GM21381 (cell line): ENCODE data around the gene PLA2G2C.

Experiments
- ATAC-seq: cut with Tn5 transposase; IDR thresholded peaks from one replicate; pipeline ENCODE4 v1.9.1; 2021; ENCODE audit warnings: mild to moderate bottlenecking, moderate library complexity; ENCODE audit not compliant: unreplicated experiment

The PLA2G2C gene

DNA sequence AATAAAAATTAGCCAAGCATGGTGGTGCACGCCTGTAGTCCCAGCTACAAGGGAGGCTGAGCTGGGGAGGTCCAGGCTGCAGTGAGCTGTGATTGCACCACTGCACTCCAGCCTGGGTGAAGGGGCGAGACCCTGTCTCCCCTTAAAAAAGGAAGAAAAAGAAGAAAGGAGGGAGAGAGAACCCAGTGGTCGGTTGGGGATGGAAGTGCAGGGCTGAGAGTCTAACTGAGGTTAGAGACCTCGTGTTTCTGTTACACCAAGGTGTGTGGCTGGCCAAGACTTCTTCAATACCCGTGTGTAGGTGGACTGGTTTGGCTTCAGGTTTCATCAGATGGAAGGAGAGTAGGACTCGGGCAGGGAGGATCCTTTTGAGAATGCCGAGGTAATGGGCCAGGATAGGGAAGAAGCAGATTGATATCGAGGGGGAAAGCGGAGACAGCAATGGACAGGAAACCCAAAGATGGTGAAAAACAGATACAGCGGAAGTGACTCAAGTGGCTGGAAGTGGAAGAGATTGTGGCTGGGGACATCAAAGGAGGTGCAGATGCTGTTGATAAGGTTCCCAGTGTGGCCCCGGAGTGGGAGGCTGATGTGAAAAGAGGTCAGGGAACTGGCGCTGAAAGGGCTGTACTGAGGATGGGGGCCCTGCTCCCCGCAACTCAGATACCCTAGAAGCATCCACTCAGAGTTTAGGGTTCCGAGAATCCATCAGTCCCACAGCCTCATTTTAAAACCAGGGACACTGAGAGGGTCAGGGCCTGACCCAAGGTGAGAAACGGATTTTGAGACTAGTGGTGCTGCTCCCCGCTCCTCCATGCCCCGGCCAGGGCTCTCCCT is 1.1 kb downstream of the PLA2G2C start:
- ATAC-seq, result no peak

- ATAC-seq, result no peak
Measured at GRCh38 chr1:20184481-20184900, 1.8 kb downstream of the PLA2G2C start.

GRCh38 chr1:20183616-20184271 is 2.6 kb downstream of the PLA2G2C start:
- ATAC-seq, result no peak

DNA sequence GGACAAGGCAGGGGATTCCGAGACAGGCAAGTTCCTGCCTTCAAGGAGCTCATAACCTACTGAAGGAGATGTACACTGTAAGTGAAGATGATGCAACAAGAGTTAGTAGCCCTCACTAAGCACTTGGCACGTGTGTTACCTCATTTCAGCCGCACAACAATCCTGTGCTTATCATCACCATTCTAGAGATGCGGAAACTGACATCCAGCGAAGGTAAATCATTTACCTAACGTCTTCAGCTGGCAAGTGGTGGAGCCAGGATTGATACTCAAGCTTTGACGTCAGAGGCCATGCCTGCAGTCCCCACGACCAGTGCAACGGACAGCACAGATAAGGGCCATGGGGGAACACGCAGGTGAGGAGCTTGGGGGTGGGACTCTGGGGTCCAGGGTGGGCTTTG is 3.3 kb downstream of the PLA2G2C start:
- no peak for ATAC-seq

- ATAC-seq, result no peak
Measured at GRCh38 chr1:20182415-20182814, 3.9 kb downstream of the PLA2G2C start.

DNA sequence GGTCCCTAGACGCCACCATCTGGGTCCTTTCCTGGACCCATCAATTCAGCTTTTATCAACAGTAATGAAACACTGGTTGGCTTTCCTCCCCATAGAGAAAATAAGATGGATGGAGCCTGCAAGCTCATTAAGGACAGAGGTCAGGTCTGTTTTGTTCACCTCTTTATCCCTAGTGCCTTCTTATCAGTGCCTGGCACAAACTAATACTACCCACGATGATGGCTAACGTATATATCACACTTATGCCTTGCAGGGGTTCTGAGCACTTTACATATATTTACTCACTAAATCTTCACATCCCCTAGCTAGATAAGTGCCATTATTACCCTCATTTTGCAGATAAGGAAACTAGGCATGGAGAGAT is 5.5 kb downstream of the PLA2G2C start:
- no peak for ATAC-seq

GRCh38 chr1:20180129-20180843 is 6.0 kb downstream of the PLA2G2C start:
- no peak for ATAC-seq

DNA sequence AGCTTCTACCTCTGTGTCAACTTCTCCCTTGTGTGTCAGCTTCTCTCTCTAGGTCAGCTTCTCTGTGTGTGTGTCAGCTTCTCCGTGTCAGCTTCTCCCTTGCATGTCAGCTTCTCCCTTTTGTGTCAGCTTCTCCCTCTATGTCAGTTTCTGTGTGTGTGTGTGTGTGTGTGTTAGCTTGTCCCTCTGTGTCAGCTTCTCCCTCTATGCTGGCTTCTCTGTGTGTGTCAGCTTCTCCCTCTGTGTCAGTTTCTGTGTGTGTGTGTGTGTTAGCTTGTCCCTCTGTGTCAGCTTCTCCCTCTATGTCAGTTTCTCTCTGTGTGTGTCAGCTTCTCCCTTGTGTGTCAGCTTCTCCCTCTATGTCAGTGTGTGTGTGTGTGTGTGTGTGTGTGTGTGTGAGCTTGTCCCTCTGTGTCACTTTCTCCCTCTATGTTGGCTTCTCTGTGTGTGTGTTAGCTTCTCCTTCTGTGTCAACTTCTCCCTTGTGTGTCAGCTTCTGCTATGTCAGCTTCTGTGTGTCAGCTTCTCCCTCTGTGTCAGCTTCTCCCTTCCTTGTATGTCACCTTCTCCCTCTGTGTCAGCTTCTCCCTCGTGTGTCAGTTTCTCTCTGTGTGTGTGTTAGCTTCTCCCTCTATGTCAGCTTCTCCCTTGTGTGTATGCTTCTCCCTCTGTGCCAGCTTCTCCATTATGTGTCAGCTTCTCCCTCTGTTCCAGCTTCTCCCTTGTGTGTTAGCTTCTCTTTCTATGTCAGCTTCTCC is 6.8 kb downstream of the PLA2G2C start:
- ATAC-seq, result no peak

- ATAC-seq, result no peak
Measured at GRCh38 chr1:20178634-20179370, 7.5 kb downstream of the PLA2G2C start.

GRCh38 chr1:20174937-20175666 is 11.2 kb downstream of the PLA2G2C start:
- ATAC-seq, result no peak

DNA sequence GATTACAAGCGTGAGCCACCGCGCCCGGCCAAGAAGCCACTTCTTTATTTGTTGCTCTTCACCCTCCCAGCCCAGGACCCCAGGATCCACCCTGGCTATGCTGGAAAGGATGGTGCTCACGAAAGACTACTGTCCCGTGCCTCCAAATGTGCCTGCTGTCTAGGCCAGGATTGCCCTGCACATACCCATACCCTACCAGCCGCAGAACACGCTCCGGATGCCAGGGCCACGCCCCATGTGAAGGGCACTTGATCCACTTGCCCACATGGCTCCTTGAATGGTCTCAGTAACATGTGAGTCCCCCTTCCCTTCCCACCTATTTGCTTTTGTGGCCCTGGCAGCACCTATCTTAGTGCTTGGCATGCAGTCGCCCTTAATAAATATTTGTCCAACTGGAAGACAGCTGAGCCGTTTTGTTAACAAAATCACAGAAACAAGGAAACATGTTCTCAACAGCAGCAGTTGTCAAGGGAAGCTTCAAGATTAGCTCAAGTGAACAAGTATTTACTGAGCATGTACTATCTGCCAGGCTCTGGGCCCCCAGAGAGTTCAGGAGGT is 14.2 kb downstream of the PLA2G2C start:
- ATAC-seq, result no peak

- no peak for ATAC-seq
Measured at GRCh38 chr1:20169932-20170331, 16.4 kb downstream of the PLA2G2C start.

- no peak for ATAC-seq
Measured at GRCh38 chr1:20168564-20169491, 17.5 kb downstream of the PLA2G2C start.

DNA sequence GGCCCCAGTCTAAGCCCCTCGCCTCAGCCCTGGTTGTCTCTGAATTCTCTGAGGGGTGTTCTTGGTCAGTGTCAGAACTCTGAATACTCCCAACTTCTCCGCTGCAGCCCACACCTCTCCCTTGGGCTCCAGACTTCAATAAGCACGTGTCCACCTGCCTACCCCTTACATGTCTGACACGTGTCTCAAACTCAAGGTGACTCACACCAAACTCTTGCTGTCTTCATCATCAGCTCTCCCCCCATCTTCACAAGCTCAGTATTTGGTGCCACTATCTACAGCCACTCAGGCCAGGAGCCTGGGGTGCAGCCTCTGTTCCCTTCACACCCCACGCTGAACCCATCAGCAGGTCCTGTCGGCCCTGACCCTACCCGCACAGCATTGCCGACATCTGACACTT is 19.2 kb downstream of the PLA2G2C start:
- ATAC-seq, result no peak

DNA sequence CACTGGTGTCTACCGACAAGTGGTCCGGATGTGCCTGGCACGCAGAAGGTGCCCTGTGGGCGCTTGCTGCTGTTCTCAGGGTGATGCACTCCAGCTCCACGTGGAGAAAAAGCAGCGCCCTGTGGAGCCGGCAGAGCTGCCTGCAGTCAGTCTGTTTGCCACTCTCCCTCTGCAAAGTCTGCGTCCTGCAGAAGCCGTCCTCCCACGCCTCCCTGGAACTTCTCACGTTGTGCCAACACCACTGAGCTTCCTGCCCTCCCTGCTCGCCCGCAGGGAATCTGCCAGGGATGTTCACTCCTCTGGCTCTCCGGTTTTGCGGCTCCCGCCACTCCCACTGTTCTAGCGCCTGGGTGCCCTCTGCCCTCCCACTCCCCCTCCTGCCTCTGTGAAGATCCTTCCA is 20.3 kb downstream of the PLA2G2C start:
- ATAC-seq, result no peak

DNA sequence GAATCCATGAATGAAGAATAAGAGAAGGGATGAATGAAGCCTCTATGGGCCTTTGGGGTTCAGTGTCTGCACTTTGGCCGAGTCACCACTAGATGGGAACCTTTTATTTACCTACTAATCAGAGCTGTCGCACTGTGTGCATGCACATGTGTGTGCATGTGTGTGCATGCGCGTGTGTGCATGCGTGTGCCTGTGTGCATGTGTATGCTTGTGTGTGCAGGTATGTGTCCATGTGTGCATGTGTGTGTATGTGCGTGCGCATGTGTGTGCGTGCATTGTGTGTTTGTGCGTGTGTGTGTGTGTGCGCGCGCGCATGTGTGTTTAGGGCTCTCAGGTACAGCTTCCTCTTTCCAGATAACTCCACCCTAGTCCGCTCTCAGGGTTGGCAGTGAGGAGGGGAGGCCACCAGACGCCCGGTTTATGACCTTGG is 20.8 kb downstream of the PLA2G2C start:
- ATAC-seq, result no peak

- ATAC-seq, result no peak
Measured at GRCh38 chr1:20164694-20165202, 21.6 kb downstream of the PLA2G2C start.

DNA sequence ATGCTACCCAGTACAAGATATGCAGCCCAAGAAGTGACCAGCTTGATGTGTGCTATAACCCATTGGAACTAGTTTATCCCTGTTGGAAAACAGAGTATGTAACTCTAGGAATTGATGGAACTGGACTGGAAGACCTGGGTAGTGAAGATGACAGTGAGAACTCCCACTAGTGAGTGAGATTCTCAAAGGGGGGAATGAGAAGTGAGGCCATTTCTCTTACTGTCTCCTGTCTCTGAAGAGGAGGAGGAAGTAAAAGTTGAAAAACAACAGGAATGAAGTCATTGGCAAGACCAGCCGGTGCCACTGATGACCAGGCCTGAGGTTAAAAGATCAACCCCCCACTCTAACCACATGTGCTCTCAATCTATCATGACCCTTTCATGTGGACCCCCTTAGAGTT is 26.3 kb downstream of the PLA2G2C start:
- no peak for ATAC-seq
